Hematopoietic multipotent progenitor cell treated with erythropoietin and hydrocortisone succinate and interleukin-3 and kit ligand, for 6 days (in vitro differentiated cells): ENCODE data around the gene AADACL3.
"Not testable (repeated sequence)": the region's sequence is repeated elsewhere in the genome, so short reads cannot be mapped to it uniquely, and the experiment has no call there.

Source experiments
- DNase-seq: peaks from one replicate; pipeline ENCODE4 v3.0.0-alpha.2; 2015

The AADACL3 gene

GRCh38 chr1:12714710-12715475 lies 1.0 kb upstream of the AADACL3 start:
- no peak for DNase-seq

GRCh38 chr1:12717301-12717838 lies 1.5 kb downstream of the AADACL3 start:
- DNase-seq, result no peak

GRCh38 chr1:12722626-12723025 lies 6.7 kb downstream of the AADACL3 start:
- DNase-seq, result no peak

- no peak for DNase-seq
Measured at GRCh38 chr1:12728391-12728790, 12.5 kb downstream of the AADACL3 start.

GRCh38 chr1:12730156-12730555 lies 14.2 kb downstream of the AADACL3 start:
- DNase-seq, result no peak

- not testable (repeated sequence) for DNase-seq
Measured at GRCh38 chr1:12731084-12731483, 15.2 kb downstream of the AADACL3 start.

- DNase-seq, result no peak
Measured at GRCh38 chr1:12734651-12735050, 18.7 kb downstream of the AADACL3 start.

- no peak for DNase-seq
Measured at GRCh38 chr1:12738934-12739333, 23.0 kb downstream of the AADACL3 start.

- no peak for DNase-seq
Measured at GRCh38 chr1:12739613-12740012, 23.7 kb downstream of the AADACL3 start.

GRCh38 chr1:12741946-12742345 lies 26.0 kb downstream of the AADACL3 start:
- DNase-seq, result no peak

GRCh38 chr1:12745126-12745991 lies 29.4 kb downstream of the AADACL3 start:
- no peak for DNase-seq

GRCh38 chr1:12745992-12746323 lies 30.0 kb downstream of the AADACL3 start, which contains the start of gene CFAP107:
TSS of gene CFAP107 (plus strand) at chr1:12746200. CDS start at chr1:12746431, 231 bp downstream.
- no peak for DNase-seq

- no peak for DNase-seq
Measured at GRCh38 chr1:12748778-12749355, 33.0 kb downstream of the AADACL3 start.

- no peak for DNase-seq
Measured at GRCh38 chr1:12754738-12755137, 38.8 kb downstream of the AADACL3 start.

- DNase-seq, result no peak
Measured at GRCh38 chr1:12756273-12756672, 40.4 kb downstream of the AADACL3 start.

- no peak for DNase-seq
Measured at GRCh38 chr1:12756768-12757413, 41.0 kb downstream of the AADACL3 start.

GRCh38 chr1:12757836-12758235 lies 41.9 kb downstream of the AADACL3 start:
- no peak for DNase-seq

- DNase-seq, result peak; percentile 13
Measured at GRCh38 chr1:12760256-12760795, 44.4 kb downstream of the AADACL3 start.

GRCh38 chr1:12761781-12762180 lies 45.9 kb downstream of the AADACL3 start:
- no peak for DNase-seq

- DNase-seq, result no peak
Measured at GRCh38 chr1:12762766-12763165, 46.9 kb downstream of the AADACL3 start.

- DNase-seq, result no peak
Measured at GRCh38 chr1:12763479-12763878, 47.6 kb downstream of the AADACL3 start.

- DNase-seq, result no peak
Measured at GRCh38 chr1:12764016-12764415, 48.1 kb downstream of the AADACL3 start.

GRCh38 chr1:12769031-12769430 lies 53.1 kb downstream of the AADACL3 start:
- DNase-seq, result no peak
